HG03060 (cell line): Measurements from ENCODE around the gene STAP2.

Source experiments
- ATAC-seq: cut with Tn5 transposase; IDR thresholded peaks from one replicate; pipeline ENCODE4 v1.9.1; 2021; ENCODE audit warnings: low read depth, moderate number of reproducible peaks; ENCODE audit not compliant: unreplicated experiment

STAP2 gene

DNA sequence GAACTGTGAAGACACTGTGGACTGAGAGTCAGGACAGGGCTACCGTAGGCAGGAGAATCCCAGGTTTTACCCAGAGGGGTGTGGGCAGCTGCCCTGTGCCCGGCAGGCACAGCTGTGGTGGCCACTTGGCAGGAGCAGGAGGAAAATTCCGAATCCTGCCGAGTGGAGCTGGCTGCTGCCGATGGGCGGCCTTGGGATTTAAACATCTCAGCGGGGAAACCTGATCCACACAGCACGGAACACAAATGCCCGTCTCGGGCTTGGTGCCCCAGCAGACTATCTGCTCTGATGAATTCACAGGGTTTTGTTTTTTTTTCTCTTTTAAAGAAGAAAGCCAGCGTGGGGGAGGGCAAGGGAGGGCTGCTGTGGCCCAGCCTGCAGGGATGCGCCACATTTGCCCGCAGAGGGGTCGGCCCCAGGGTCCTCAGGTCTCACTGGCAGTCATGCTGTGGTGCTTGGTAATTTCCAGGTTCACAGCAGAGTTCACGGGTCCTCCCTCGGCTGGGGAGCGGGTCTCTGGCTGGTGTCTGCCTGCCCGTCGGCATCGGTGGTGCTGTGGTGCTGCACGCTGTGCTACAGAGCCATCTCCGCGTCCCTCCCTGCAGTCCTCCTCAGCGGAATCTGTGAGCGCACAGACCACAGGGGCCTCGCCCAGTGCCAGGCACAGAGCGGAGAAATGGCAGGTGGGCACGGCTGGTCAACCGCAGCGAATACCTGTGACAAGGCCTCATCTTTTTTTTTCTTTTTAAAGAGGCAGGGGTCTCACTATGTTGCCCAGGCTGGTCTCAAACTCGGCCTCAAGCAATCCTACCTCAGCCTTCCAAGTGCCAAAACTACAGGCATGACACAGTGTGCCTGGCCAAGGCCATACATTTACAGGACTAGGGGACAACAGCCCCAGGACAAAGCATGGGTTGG, 32.9 kb upstream of the STAP2 start:
- ATAC-seq, result no peak

DNA sequence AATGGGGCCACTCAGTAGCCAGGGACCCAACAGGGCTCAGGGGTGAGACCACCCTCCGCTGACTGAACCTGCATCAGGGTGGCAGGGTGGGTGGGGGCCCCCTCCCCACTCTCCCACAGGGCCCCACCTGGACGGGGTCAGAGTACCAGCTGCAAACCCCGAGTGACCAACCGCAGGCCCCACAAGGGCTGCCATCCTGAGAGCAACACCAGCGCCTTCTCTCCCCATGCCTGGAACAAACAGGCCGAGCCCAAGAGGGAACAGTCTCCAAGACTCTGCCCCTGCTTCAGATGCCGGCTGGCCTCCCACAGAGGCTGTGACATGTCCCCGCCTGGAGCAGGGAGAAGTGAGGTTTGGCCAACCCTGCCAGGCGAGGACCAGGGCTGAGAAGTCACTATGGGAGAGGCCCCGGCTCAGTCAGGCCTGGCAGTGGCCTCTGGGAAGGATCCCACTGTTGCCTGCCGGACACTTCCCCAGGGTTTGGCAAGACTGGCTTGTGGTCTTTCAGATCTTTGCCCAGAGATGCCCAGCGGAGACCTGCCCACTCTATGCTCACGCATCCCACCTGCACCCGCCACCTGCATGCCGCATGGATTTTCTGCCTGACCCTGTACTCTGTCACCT, 31.9 kb upstream of the STAP2 start:
- no peak for ATAC-seq

DNA sequence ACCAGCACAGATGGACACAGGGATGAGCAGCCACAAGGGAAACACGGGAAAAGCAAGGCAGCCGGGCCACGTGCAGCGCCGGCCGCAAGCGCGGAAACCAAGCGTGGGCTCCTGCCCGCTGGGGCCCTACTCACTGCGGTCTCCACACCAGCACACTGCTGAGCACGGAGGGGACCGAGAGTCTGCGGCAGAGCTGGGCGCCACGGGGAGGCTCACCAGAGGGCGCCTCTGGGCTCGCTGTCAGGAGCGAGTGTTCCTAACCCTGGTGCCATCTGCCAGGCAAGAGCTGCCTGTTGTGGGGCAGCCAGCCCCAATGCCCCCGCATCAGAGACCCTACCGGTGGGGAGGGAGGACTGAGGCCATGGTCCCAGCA, 31.2 kb upstream of the STAP2 start:
- no peak for ATAC-seq

DNA sequence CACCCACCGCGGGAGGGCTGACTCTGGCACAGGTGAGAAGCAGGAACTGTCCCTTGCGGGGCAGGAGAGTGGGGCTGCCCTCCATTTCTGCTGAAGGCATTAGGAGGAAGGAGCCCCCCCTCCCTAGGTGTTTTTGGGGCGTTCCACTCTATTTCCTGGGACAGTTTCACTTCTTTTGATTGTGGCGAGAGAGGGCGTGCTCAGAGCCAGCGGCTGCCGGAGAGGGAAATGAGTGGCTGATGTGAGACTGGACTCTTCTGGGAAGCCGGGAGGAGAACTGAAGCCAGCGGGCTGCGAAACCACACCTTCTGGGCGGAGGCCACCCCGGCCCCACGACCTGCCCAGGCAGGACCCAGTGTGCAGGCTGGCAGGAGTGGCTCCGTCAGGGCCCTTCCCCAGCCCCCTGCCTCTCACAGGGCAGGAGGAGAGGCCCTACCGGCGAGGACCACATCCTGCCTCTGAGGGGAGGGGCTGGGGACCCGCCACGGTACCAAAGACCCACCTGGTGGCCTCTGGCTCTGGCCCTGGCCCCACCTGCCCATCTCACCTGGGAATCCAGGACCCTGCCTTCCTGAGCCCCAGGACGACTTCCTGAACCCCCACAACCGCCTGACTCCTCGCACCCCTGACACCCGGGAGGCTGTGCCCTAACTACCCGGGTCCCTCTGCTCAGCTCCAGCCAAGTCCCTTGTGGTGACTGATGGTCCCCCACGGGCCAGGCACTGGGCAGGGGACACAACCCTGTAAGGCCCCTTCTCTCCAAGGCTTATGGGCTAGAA, 30.7 kb upstream of the STAP2 start:
- ATAC-seq, result peak; percentile 34

DNA sequence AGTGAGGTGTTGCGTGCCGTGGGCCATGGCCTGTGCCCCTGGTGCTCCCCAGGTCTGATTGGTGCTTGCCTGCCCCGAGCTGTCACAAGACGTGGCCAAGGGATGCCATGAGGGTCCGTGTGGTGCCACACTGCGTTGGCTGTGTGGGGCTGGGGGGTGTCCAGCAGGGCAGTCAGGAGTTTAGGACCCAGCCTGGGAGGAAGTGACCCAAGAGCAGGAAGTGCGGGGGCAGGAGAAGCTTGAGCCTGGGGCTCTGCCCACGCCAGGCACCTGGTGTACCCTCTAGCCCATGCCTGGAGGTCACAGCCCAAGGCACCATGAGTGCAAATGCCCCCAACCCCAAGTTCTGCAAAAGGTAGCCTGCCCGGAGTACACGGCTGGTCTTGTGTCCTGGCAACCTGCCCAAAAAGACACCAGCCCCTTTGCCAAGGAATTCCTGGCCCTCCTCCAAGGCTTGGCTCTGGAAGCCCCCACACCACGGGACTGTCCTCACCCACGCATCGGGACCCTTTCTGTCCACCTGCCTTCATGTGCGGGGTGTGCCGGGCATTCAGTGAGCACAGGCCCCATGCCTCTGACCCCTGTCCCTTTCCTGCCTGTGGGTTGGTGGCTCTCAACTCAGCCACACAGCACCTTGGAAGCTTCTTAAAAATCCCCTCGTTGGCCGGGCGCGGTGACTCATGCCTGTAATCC, 29.6 kb upstream of the STAP2 start:
- no peak for ATAC-seq

DNA sequence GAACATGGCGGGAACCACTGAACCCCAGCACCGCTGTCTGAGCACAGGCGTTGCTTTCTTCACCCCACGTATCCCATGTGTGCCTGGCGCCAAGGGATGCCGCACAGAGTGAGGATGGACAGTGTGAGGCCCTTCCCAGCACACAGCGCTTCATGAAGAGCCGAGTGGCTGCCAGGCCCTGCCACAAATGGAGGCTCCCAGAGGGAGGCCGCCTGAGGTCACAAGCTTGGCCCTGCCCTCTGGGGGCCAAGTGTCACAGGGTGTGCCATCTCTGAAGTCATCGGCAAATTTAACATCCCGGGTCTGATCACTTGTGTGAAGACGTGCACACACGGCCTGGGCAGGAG, 29.1 kb upstream of the STAP2 start:
- ATAC-seq, result no peak

DNA sequence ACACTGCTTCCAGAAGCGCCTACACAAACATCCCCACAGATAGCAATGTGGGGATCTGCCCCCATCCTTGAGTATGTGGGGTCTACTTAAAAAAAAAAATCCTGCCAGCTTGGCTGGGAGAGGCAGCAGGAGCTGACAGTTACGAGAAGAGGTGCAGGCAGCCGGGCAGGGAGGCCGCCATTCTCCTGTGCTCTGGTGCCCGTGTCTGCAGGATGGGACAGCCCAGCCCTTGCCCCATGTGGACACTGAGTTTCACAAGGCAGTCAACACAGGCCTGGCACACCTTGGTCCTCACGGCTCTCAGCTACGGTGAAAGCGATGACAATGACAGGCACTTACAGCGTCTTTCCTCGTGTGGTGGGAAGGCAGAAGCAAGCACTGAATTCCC, 28.7 kb upstream of the STAP2 start:
- no peak for ATAC-seq

DNA sequence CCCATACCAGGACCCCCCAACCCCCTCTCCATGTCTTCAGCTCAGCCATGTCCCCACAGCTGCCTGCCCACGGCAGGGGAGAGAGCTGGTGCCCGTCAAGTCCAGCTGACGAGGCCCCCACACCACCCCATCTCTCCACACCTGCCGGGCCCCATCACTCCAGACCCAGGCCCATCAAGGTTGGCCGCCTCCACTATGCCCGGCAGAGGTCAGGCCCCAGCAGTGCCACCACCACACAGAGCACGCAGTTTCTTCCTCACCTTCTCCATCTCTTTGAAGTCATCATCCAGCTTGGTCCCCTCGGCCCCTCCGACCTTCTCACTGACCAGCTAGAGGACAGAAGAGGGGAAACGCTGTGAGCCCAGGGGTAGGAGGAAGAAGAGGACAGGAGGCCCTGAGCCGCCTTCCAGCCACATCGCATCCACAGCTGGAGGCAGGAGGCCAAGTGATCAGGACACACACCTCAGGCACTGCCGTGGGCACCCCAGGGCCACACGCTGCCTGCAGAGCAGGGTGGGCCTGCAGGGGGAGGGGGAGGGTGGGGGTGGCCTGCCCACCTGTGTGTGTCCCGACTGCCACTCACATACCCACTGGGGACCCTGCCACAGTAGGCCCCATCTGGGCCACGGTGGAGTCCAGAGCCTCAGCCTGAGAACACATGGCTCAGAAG, 28.2 kb upstream of the STAP2 start:
- ATAC-seq, result no peak

DNA sequence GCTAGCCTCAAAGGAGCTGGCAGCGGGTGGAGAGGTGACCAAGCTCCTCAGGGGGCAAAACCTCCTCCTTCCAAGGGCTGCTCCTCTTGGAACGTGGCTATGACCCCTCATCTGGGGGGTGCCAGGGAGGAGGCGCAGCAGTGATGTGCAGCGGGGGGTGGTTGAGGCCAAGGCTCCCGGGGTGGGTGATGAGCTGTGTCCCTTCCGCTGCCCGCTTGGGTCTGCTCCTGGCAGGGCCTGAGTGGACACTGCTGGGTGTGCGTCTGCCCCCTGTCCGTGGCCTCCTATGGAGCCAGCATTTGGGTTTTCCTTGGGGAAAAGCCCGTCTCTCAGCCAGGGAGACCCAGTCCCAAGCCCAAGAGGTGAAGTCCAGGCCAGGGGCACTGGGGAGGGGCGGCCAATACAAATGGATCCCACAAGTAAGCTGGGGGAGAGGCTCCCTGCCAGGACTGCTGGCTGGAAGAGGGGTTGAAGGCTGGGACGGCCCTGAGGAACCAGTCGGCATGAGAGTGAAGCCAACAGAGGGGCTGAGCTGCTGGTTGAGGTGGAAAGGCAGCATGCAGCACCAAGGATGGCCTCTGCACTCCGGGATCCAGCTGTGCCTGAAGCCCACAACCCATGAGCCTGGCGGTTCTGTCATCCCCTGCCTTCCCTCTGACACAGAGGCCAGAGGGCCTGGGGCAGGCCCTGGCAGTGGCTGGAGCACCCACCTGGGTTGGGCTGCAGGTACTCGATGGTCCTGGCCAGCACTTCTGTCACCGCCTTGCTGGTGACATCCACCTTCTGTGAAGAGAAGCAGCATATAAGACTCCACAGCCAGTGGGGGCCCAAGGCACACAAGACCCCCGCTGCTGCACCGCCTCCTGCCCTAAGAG, 27.4 kb upstream of the STAP2 start:
- ATAC-seq, result no peak

DNA sequence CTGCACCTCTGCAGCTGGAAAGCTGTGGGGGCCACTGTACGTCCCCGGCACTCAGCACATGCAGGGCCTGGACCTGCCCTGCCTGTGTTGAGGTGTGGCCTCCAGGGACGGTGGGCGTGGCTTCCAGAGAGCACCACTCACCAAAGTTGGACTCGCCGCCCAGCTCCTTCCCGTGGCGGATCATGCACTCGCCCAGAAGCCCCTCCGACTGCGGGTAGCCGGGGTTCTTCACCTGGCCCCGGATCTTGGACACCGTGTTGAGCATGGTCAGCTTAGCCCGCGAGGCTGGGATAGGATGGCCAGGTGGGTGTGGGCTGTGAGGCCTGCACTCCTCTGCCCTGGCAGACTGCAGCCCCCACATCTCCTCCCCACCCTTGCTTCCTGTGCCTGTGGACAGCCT, 26.7 kb upstream of the STAP2 start:
- no peak for ATAC-seq

DNA sequence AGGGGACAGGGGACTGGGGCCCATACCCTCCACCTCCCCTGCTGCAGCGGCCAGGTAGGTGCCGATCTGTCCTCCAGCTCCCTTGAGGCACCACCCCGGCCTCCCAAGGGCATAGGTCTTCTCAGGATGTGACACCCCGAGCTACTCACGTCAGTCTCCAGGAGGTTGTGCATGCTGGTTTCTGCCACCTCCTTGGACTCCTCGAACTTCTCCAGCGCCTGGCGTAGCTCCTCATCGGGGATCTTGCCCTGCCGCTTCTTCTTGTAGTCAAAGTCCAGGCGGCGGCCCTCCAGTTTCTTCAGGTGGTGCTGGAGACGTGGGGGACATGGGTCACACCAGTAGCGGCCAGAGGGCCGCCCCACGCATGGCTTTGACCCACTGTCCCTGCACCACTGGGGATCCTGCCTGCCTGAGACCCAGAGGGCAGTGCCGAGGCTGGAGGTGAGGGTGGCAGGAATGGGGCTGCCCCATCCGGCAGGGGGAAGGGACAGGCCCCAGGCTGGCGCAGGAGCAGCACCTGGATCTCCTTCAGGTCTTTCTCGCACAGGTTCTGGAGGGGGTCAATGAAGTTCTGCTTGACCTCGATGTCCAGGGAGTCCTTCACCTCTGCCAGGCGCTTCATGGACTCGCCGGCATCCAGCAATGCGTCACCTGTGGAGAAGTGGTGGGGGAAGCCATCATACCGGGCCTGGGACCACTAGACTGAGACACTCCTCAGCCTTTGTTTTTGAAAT, 25.1 kb upstream of the STAP2 start:
- ATAC-seq, result no peak

DNA sequence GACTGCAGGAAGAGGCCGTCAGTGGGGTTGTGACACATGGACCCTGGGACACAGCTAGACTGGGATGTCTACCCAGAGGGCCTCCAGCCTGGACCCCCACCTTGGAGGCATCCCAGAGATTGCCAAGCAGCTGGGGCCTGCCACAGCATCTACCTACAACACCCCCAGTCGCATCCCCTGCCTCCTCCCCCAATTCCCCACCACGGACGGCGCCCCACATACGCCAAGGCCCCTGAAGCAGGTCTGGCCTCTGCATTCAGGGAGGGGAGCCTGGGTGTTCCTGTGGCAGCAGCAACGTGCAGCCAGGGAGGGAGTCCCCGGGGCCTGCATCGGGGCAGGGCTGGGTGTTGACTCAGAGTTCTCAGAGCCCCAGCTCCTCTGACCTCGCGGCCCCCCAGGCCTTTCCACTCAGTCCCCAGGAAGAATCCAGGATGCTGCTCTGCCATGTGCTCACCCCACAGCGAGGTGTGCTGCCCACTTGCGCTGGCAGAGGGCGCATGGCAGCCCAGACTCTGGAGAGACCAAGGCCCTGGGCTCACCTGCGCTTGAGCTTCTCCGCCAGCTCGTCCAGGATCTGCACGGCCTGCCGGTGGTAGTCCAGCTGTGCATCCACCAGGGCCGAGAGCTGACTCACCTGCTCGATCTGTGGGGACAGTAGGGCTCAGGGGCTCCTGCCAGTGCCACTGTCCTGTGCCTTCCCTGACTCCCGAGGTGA, 24.4 kb upstream of the STAP2 start:
- no peak for ATAC-seq

DNA sequence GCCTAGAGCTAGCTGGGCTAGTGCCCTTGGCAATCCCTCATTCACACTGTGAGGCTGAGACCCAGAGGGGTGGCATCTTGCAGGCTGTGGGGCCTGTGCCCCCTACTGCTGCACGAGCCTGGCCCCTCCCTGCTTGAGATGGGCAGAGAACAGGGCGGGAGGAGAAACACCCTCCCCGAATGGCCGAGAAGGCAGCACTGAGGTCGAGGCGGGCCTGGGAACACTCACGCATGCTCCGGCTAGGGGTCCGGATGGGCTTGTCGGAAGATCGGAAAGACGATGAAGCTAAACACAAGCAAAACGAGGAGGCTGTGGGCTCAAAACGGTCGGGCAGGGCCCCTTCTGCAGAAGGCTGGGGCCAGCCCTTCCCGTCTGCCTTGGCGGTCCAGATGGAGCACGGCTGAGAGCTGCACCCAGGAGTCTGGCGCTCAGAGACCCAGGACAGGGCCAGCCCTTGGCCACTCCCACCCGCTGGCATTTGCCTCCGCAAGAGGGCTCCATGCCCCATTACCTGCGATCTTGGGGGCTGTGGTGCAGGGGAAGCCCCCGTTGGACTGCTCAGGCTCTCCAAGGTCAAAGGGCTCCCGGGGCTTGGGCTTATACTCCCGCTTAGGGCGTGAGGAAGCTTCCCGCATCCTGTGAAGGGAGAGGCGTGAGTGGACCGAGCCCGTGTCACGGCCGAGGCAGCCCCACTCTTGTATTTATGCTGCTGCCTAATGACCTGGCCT, 23.6 kb upstream of the STAP2 start:
- ATAC-seq, result no peak

DNA sequence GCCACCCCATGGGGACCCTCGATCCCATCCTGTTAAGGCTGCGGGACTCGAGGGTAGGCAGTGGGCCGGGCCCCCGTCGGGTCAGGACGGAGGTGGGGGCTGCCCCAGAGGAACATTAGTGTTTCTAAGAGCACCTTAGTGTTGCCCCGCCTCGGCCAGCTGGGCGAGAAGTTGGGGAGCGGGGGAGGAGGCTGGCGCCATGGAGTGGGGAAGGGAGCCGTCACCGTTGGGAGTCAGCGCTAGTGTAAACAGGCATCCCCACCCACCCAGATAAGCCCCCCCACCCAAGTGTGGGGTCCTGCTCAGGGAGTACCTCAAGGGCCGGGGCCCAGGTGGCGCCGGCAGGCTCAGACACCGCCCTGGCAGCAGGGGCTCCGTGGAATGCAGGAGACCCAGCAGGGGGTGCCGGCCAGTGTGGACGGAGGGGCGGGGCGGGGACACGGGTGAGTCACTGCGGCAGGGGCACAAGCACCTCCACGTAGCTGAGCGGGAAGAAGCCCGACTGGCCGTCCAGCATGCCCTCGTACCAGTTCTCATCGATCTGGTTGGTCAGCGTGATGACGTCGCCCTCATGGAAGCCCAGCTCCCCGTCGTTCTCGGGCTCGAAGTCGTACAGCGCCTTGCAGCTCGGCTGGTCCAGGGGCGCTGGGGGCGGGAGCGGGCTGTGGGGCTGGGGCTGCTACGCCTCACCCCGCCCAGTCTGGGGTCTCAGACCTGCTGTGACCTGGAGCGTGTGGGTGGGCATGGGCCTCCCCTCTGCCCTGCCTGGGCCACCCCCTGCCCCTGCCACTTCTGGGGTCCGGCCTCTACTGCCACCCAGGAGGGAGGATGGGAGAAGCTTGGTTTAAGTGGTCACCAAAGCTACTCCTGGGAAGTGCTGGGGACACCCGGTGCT, 22.8 kb upstream of the STAP2 start:
- ATAC-seq, result no peak

DNA sequence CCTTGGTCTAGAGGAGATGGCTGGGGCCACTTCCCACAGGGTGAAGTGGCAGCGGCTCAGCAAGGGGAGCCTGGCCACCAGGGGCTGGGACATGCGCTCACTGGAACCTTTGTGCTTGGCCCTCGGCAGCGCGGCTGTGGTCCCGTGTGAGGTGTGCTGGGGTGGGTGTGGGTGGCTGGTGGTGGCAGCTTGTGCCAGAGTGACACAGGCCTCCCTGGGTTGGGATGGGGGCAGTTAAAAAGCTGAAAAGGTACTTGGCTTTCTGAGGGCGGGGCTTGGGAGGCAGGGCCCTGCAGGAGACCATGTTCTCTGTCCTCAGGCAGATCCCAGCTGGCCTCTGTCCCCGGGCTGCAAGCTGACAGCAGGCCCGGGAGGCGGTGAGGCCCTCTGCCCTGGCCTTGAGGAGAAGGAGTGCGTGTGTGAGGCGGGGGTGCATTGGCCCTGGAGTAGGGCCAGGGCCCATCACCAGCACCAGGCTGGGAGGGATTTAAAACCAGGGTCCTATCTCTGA, 22.1 kb upstream of the STAP2 start:
- ATAC-seq, result no peak

DNA sequence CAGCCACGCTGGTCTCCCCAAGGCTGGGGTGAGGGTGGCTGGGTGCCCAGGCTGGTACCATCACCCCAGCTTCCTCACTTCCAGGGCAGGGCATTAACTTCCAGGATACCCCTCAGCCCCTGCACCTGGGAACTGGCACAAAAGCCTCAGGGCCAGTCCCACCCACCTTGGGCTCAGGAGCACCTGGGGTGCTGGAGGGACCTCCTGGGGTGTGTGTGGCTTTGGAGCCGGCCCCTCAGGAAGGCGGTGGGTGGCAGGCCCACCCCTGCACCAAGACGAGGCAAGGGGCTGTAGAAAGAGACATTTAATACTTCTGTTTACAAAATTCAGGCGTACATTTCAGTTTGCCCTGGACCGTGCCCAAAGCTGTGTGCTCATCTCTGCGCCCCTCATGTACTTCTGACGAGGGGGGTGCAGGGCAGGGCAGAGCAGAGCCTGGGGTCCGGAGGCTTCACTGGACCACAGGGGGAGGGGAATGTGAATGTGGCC, 21.5 kb upstream of the STAP2 start:
- ATAC-seq, result no peak
